NCI-H1048 (cell line): ENCODE measurements around the gene SUFU.
"Not testable (repeated sequence)": the region's sequence is repeated elsewhere in the genome, so short reads cannot be mapped to it uniquely, and the experiment has no call there.

Experiments used
- DNase-seq: peaks from one replicate; lab custom pipeline; 2025; lab: John Stamatoyannopoulos, UW

The SUFU gene

DNA sequence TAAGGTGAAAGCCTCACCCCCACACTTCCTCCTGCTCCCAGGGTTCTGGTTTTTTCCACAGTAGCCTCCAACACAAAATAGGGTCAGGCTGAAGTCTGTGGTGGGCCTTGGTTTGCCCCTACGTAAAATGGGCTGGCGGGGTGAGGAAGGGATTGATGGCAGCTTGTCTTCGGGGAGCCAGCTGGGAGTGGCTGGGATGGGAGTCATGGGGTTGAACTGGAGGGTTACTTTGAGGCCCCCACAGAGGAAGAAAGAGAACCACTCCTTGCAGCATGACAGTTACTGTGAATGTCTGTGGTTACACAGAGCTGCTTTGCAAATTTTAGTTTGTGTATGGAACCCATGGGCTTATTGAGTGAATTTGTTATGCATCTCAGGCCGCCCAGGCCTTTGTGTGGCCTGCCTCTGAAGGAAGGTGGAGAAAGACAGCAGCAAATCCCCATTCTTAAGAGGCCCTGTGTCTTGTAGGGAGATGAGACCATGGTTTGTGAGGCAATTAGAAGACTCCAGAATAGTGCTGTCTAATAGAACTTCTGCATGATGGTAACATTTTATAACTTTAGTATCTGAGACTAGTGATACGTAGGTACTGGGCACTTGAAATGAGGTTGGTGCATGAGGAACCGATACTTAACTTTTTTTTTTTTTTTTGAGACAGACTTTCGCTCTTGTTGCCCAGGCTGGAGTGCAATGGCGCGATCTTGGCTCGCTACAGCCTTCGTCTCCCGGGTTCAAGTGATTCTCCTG, 148.6 kb downstream of the SUFU start:
- DNase-seq = no peak

DNA sequence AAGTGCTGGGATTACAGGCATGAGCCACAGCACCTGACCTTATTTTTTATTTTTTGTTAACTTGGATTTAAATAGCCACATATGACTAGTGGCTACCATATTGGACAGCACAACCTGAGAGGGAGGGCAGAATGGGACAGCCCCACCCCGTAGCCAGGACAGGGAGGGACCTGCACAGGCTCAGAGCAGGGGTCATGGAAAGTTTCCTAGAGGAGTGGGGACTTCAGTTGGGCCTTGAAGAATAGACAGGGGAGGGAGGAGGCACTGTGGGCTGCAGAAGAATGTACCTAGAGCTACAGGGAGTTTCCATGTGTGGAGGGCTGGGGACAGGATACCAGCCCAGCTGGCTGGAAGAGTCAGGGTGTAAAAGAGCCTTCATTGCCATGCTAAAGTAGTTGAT, 149.3 kb downstream of the SUFU start:
- no peak for DNase-seq

DNA sequence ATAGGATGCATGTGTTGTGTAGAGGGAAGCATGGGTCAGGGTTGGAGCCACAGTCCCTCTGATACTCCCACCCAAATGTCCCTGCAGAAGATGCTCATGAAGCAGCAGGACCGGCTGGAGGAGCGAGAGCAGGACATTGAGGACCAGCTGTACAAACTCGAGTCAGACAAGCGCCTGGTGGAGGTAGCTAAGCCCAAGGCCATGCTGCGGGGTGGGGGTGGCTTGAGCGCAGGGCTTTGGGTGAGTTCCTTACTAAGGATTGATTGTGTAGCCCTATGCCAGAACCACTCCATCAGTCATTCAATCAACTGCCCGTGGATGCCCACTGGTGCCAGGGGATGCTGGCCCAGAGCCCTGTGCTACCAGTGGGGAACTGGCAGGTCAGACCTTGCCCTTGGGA, 150.8 kb downstream of the SUFU start:
- DNase-seq = no peak

DNA sequence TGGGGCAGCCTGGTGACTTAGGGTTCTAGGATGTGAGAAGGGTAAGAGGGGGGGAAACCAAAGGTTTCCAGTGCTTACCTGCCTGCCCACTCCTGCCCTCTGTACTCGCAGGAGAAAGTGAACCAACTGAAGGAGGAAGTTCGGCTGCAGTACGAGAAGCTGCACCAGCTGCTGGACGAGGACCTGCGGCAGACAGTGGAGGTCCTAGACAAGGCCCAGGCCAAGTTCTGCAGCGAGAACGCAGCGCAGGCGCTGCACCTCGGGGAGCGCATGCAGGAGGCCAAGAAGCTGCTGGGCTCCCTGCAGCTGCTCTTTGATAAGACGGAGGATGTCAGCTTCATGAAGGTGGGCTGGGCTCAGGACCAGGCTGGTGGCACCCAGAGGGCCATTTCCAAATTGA, 151.2 kb downstream of the SUFU start:
- no peak for DNase-seq

DNA sequence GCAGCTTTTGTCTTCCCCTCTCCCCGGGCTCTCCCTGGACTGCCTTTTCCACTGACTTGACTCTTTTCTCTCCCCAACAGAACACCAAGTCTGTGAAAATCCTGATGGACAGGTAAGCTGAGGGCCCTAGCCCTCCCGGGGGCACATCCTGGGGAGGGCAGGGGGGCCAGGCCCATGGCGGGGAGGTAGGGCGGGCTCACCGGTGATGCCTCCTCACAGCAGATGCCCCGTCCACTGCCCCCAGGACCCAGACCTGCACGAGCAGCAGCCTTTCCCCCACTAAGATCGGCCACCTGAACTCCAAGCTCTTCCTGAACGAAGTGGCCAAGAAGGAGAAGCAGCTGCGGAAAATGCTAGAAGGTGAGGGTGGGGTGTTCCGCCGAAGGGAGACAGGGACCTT, 152.3 kb downstream of the SUFU start:
- no peak for DNase-seq

DNA sequence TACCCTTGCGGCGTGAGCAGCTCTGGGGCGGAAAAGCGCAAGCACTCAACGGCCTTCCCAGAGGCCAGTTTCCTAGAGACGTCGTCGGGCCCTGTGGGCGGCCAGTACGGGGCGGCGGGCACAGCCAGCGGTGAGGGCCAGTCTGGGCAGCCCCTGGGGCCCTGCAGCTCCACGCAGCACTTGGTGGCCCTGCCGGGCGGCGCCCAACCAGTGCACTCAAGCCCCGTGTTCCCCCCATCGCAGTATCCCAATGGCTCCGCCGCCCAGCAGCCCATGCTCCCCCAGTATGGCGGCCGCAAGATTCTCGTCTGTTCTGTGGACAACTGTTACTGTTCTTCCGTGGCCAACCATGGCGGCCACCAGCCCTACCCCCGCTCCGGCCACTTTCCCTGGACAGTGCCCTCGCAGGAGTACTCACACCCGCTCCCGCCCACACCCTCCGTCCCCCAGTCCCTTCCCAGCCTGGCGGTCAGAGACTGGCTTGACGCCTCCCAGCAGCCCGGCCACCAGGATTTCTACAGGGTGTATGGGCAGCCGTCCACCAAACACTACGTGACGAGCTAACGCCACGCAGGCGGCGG, 153.1 kb downstream of the SUFU start:
- DNase-seq = no peak

DNA sequence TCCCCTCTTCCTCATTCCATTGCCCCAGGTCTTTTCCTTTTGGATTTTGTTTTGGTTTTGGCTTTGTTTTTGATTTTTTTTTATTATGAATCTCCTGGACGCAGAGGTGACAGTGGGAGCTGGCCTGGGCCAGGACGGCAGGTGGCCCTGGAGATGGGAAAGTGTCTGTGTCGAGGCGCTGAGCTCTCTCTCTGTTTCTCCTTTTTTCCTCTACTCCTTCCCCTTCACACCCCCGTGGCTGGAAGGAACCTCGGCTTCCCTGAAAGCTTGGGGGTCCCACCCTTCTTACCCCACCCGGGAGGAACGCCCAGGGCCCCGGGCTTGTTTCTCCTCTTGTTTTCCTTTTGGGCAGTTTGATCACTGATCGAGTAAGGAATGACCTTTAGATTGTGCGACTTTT, 153.7 kb downstream of the SUFU start:
- DNase-seq = no peak

DNA sequence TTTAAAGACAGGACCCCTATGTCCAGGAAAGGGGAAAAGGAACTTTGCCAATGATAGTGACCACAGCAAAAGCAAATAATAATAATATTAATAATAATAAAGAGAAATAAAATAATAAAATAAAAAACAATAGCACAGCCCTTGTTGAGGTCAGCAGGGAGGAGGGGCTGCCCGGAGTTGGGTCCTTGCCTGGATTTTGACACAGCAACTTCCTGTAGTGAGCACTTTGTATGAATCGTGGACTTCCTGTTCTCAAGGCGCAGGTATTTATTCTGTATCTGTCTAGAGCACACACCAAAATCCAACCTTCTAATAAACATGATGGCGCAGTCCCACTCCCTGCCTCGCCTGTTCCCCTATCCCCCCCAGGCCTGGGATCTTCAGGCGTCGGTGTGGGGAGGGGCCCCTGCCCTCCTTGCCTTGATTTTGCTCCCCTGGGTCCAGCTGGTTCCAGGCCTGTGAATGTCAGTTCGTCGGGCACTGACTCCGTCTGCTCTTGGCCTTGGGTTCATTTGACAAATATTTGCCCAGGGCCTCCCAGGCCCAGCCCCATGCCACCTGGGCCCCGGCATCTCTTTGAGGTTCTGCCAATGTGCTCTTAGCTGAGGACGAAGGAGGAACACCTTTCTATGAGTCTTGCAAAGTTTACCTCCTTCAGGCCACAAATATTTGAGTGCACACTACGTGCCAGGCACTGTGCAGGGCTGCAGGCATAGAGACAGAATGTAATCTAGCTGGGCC, 154.4 kb downstream of the SUFU start:
- no peak for DNase-seq

DNA sequence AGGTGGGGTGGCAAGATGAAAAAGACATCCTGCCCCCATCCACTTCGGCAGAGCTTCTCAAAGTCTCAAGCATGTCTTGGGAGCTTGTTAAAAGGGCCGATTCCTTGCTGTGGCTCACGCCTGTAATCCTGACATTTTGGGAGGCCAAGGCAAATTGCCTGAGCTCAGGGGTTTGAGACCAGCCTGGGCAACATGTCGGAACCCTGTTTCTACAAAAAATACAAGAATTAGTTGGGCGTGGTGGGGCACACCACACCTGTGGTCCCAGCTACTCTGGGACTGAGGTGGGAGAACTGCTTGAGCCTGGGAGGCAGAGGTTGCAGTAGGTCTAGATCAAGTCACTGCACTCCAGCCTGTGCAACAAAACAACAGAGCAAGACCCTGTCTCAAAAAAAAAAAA, 155.0 kb downstream of the SUFU start:
- no peak for DNase-seq

DNA sequence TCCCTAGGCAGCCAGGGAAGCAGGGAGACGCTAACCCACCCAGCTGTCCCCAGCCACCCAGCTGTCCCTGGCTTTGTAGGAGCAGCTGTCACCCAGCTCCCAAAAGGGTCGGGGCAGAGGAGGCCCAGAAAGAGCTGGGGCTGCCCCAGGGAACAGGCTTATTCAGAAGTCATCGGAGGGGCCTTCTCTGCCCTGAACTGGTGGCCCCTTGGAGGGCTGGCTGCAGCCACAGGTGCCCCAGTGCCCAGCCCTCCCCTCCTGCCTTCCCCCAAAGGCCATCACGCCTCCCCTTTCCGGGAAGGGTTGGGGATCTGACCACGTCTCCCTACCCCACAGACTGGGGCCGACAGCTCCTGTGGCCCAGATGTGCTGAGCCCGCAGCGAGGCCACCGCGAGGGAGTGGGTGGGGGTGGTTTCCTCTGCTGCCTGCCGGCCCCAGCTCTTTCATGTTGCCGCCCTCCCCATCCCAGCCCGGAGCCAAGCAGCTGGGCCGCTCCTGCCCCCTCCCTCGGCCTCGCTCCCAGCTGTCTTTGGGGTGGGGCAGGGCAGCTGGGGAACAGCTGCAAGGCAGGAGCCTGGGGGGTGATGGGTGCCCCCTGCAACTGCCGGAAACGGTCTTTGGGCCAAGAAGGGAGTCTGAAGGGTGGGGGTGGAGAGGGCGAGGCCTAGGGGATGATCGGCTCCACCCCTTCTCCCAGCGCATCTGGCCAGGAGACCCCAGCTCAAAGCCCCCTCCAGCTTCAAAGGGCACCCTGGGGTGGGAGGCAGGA, 157.3 kb downstream of the SUFU start:
- no peak for DNase-seq

DNA sequence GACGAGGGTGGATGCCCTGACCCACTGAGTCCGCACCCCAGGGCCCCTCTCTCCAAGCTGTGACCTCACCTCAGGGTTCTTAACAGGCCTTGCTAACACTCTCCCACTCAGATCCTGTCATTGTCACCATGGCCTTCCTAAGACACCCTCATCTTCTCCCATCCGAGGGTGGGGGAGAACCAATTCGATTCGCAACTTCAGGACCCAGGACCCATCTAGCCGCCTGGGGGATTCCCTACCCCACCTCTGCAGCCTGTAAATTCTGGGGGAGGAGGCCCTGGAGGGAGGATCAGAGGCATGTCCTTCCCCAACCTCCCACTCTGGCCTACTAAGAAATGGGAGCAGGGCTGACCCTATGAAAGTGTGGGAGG, 157.9 kb downstream of the SUFU start:
- DNase-seq = no peak

DNA sequence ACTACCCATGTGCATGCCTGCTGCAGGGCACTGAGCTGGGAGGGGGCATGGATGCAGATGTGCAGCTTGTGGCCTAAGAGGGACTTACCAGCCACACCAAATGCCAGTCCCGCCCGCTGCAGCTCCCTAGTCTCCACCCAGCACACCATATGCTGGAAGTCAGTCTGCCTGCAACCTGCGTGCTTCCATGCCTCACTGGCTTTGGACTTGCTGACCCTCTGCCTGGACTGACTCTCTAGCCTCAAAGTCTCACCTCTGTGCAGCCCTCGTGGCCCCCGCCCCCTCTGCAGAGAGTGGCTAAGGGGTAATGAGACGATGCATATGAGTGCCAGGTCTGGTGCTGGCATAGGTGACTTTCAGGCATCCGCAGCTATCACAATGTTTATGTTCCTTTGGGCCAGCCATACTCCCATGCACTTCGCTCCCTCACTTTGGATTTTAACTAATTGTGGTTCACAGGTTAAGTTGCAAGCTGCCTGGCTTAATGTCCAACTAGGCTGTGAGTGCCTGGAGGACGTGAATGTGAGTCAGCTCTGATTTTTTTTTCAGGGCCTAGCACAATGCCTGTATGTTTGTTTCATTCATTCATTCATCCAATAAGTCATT, 162.2 kb downstream of the SUFU start:
- DNase-seq = no peak

DNA sequence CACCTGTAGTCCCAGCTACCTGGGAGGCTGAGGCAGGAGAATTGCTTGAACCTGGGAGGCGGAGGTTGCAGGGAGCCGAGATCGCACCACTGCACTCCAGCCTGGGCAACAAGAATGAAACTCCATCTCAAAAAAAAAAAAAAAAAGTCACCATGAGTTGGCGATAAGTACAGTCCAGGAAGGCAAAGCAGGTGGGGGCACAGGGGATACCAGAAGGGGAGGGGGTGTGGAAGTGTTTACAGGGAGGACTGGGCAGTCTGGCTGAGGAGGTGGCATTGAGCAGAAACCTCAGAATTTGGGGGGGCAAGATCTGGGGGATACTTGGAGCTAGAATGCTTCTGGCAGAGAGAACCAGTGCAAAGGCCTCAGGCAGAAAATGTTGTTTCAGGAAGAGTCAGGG, 163.6 kb downstream of the SUFU start:
- DNase-seq = not testable (repeated sequence)

DNA sequence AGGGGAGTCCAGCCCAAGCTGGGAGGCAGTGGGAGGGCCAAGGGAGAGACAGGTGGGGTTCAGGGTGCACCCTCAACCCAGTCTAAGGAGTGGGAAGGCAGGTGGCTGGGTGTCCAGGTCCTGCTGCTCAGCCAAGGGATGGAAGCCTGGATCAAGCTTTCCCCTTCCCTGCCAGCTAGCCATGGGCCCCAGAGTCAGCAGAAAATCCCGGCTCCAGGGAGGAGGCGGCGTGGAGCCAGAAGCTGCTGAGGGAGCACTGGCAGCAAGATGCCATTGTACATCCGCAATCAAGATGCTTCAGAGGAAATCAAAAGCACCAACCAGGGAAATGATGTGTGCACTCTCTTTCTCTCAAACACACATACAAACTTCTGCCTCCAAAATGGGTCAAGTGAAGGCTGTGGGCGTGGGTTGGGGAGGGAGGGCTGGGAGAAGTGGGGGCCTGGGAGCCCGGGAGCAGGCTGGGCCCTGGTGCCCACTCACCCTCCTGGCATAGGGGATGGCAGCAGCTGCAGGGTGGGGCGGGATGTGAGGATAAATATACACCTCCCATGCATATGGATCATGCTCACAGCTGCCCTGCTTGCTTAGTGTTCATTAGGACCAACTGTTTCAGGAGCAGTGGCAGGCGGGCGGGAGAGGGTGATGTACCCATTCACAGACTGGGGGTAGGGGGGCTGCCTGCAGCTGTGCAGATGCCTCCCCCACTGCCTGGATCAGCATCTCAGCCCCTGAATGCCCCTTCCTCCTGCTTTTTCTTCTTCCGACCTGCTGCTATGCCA, 164.7 kb downstream of the SUFU start:
- no peak for DNase-seq

DNA sequence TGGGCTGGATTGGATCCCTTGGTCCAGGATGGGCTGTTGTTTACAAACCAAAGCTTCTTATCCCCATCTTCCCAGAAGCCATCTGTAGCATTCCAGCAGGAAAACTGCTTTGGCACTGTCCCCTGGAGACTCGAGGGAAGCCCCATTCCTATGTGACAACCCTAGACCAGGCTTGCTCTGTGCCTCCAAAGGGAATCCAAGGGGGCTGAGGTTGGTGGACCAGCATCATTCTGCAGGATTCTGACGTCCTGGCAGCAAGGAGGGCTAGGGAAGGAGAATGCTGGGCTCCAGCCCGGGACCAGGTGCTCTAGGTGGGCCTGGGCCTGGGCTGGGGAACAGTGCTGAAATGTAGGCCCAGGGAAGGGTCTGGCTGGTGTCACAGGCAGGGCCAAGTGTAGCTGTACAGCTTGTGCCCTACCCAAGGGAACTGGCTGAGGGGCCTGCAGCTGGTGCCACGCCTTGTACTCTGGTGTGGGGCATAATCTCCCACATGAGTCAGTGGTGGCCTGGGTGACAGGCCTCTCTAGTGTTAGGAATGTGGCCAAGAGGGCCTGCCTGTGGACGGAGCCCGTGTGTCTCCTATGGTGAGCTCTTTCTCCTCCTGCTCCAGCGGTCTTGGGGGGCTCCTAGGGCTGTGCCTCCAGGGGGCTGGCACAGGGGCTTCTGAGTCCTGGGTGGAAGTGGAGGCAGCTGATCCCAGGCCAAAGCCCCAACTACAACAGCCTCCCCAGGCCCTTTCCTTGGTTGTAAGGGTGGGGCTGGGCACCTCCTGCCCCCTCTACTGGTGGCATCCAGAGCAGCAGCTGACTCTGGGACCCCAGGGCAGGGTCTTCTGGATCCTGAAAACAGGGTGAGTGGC, 165.7 kb downstream of the SUFU start:
- no peak for DNase-seq

DNA sequence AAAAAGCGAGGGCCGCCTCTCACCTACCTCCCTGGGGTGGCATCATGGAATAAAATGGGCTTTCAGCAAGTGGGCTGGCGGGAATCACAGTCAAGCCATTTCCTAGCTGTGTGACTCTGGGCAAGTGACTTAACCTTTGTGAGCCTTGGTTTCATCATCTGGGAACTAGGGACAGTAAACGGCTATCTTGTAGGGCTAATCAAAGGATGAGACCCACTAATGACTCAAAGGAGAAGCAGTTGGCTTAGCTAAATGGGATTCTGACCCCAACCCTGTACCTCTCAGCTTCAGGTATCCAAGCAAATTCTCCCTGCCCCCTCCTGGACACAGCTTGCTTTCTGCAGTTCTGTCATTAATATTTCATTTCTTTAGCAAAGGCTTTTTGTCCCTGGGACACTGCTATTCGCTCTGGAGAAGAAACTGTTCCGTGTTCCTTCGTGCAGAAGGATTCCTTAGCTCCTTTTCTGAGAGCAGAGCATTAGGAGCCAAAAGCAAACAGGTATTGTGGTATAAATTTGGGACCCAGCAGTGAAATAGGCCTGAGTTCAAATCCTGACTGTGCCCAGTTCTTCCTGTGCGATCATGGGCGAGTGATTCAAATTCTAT, 166.4 kb downstream of the SUFU start:
- DNase-seq = no peak

DNA sequence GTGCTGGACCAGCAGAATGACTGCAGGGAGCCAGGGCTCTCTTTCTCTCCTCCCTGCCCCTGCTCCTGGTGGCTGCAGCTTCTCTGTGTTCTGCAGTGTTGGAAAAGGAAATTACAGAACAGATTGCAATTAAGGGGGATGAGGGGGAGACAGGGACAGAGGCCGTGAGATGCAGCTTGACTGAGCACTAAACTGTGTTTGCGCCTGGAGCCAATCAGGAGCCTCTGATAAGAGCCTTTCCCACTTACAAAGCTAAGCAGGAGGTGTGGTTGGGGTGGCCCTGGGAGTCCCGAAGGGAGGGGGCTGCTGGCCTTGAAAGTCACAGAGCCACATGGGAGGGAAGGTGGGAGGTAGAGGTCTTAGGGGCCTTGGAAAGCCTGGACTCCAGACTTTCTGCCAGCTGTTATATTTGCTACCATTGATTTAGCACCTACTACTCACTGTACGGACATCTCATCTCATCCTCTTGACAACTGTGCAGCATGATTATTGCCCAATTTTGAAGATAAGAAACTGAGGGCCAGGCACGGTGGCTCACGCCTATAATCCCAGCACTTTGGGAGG, 167.2 kb downstream of the SUFU start:
- no peak for DNase-seq

DNA sequence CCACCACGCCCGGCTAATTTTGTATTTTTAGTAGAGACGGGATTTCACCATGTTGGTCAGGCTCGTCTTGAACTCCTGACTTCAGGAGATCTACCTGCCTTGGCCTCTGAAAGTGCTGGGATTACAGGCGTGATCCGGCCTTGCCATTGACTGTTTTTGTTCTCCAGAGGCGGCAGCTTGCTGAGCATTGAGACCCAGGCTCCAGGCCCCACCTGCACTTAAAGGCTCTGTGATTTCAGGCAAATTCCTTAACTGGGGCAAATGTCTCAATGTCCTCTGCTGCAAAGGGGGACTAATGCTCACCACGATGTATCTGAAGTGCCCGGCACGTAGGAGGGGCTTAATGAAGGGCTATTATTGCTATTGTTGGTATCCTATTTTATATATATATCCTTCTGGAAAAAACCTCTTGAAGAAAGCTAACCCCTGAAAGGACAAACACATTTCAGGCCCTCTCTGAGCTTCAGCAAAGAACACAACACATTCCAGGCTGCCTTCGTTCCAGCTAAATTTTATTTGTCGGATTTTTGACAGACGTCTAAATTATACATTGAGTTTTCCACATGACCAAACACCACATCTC, 169.6 kb downstream of the SUFU start:
- DNase-seq = no peak

DNA sequence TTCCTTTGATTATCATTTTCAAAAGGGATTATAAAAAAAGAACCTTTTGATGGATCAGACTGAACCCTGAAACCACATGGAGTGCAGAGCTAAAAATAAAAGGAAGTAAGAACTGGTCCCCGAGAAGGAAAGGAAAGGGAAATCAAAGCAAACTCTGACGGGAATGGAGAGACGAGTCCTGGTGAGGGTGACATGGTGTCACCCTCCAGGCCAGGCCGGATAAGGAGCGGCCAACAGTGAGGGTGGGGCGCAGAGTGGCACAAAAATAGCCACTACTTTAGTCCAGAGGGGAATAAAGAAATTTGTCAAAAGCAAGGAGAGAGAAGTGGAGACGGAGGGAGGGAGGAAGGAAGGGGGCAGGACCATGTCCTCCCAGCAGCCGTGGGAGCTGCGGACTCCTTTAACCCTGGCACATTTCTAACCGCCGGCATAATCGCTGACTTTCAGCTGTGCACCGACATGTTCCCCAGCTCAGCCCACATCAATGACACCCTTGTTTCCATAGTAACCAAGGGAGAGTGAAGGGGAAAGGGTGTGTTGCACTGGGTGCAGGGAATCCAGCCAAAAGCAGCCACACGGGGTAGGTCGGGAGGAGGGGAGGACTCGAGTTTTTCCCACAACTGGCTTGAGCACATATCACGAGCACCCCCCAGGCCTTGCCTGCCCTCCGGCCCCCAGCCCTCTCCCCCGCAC, 170.2 kb downstream of the SUFU start:
- DNase-seq = no peak
